ENCODE measurements around the gene SPATA45.

Gene SPATA45

DNA sequence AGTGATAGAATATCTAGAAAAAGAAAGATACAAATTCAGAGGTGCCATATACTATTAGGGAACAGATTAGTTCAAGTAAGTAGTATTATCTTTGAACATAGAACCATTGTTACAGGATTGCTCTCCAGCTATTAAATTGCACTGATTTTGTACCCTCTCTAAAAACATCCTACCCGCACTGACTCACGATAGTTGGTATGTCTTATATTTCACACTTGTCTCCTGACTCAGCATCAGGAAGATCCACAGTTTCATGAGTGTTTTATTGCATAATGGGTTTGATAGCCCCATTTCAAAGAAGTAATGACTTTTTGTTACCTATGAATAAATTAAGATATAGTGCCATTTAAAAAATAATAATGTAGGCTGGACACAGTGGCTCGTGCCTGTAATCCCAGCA lies 49.8 kb downstream of the SPATA45 start:
- peaks cover 56% of the 10 kb centered on the region for H3K36me3 ChIP-seq (ENCODE audit: insufficient read depth, low read length)
- no peaks in the 10 kb centered on the region for H3K27me3 ChIP-seq (ENCODE audit: insufficient read depth, low read length)
- no peak overlapping the region for H3K9ac ChIP-seq (ENCODE audit: low read depth, low read length)
- H3K27ac ChIP-seq (ENCODE audit: low read depth, low read length), result no peak overlapping the region
- H3K4me3 ChIP-seq (ENCODE audit: low read length), result no peak overlapping the region
- 92% methylated on average over 3 of the region's 3 CpGs for WGBS
- no peaks in the 10 kb centered on the region for H3K9me3 ChIP-seq (ENCODE audit: insufficient read depth, low read depth, low read length)
- H3K4me1 ChIP-seq (ENCODE audit: insufficient read depth, low read length), result no peaks in the 10 kb centered on the region; the same call in 1 of the 2 replicates

DNA sequence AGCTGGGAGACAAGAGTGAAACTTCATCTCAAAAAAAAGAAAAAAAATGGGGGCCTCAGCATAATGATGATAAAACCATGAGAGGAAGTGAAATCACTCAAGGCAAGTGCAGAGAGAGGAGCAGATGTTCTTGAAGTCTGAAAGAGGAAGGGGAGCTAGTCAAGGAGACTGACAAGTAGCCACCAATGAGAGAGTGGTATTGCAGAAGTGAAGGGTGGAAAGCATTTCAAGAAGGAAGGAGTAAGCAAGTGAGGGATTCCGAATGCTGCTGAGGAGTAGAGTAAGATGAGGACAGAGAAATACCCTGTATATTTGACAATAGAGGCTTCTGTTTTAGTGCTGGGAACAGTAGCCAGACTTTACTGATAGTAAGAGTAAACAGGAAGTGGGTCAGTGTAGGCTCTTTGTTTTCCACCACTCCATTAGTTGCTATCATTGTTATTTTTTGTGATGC lies 52.9 kb downstream of the SPATA45 start:
- Histone ChIP-seq H3K9ac (ENCODE audit: low read depth, low read length) (no peak overlapping the region), H3K9me3 (ENCODE audit: insufficient read depth, low read depth, low read length) (no peaks in the 10 kb centered on the region), H3K4me1 (ENCODE audit: insufficient read depth, low read length) (0 out of 2 replicates have a peak, but pooled peaks cover 3% of the 10 kb centered on the region), H3K36me3 (ENCODE audit: insufficient read depth, low read length) (peaks cover 37% of the 10 kb centered on the region), H3K4me3 (ENCODE audit: low read length) (no peak overlapping the region), H3K27ac (ENCODE audit: low read depth, low read length) (no peak overlapping the region), H3K27me3 (ENCODE audit: insufficient read depth, low read length) (no peaks in the 10 kb centered on the region)
- WGBS, result 91% methylated on average over 1 of the region's 1 CpG

DNA sequence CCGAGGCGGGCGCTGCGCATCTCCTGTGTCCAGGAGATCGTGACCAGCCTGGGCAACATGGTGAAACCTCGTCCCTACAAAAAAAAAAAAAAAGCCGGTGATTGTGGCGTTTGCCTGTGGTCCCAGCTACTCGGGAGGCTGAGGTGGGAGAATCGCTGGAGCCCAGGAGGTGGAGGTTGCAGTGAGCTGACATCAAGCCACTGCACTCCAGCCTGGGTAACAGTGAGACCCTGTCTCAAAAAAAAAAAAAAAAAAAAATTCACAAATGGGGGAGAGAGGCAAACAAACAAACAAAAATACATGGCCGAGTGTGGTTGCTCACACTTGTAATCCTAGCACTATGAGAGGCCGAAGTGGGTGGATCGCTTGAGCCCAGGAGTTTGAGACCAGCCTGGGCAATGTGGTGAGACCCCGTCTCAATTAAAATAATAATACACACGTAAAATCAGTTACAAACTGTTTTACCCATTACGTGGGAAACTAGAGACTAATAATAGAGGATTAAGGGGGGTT lies 55.0 kb downstream of the SPATA45 start:
- no peaks in the 10 kb centered on the region for H3K9me3 ChIP-seq (ENCODE audit: insufficient read depth, low read depth, low read length)
- 31% methylated on average over 15 of the region's 16 CpGs for WGBS
- 0 out of 2 replicates have a peak, but pooled peaks cover 3% of the 10 kb centered on the region for H3K4me1 ChIP-seq (ENCODE audit: insufficient read depth, low read length)
- peak overlapping the region; percentile 90 for H3K4me3 ChIP-seq (ENCODE audit: low read length)
- H3K36me3 ChIP-seq (ENCODE audit: insufficient read depth, low read length), result peaks cover 23% of the 10 kb centered on the region
- peak overlapping the region; percentile 79 for H3K9ac ChIP-seq (ENCODE audit: low read depth, low read length)
- H3K27ac ChIP-seq (ENCODE audit: low read depth, low read length), result peak overlapping the region; percentile 69; the same call in 1 of the 2 replicates
- H3K27me3 ChIP-seq (ENCODE audit: insufficient read depth, low read length), result no peaks in the 10 kb centered on the region

DNA sequence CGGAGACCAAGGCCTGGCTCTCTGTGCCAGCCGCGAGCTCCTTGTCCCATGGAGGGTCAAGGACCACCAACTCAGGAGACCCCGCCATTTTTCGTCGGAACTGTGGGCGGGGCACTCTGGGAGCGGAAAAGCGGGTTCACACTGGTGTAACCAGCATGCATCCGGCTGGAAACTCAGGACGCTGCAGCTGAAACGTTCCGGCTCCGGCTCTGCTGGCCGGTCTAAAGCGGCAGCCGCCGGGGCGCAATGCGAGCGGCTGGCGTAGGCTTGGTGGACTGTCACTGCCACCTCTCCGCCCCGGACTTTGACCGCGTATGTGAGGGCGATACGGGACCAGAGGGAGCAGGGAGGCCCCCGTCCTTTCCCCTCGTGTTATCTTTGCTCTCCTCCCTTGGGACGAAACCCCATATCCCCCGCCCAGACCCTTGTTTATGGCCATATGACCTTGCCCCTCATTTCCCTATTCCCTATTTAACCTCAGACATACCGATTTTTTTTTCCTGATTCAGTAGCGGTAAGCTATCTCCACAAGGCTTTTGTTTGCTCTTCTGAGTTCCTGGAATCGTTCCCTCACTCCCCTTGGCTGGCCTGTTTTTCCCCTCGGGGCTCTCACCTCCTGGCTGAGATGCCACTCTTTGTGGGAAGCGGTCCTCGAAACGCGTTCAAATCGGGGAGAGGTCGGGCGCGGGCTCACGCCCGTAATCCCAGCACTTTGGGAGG lies 55.6 kb downstream of the SPATA45 start, which contains the start of the genes NSL1 and TATDN3:
Gene NSL1 (minus strand): TSS at position 102 of the 720 bp plus-strand sequence. CDS start 14 bp downstream, at position 88.
Gene TATDN3 (plus strand): TSS at position 219 of the 720 bp plus-strand sequence. CDS start 28 bp downstream, at position 247.
- H3K36me3 ChIP-seq (ENCODE audit: insufficient read depth, low read length), result peaks cover 23% of the 10 kb centered on the region
- H3K4me1 ChIP-seq (ENCODE audit: insufficient read depth, low read length), result 0 out of 2 replicates have a peak, but pooled peaks cover 3% of the 10 kb centered on the region
- WGBS, result under 1% methylated on average over 46 of the region's 46 CpGs
- H3K9me3 ChIP-seq (ENCODE audit: insufficient read depth, low read depth, low read length), result no peaks in the 10 kb centered on the region
- H3K27ac ChIP-seq (ENCODE audit: low read depth, low read length), result peak within 1 kb of the TSS; percentile 75
- H3K4me3 ChIP-seq (ENCODE audit: low read length), result peak within 1 kb of the TSS; percentile 90
- H3K9ac ChIP-seq (ENCODE audit: low read depth, low read length), result peak within 1 kb of the TSS; percentile 91
- H3K27me3 ChIP-seq (ENCODE audit: insufficient read depth, low read length), result no peaks in the 10 kb centered on the region

DNA sequence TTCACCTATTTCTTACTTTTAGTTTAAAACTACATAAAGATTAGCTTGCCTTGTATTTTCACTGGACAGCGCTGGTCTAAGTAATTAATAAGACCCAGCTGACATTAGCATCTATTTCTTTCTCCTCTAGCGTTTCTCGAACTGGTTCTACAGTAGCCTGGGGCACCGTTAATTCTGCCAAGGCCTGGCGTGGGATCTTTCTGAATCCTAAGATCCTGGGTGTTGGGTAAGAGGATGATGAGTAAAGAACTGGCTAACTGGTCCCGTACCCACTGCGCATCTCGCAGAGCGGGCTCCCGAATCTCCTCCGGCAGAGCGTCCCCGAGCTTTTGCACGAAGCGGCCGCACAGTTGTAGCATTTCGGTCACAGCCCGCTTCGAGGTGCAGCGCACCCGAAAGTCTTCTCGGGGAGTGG lies 56.2 kb downstream of the SPATA45 start:
- H3K36me3 ChIP-seq (ENCODE audit: insufficient read depth, low read length), result peaks cover 24% of the 10 kb centered on the region
- H3K4me3 ChIP-seq (ENCODE audit: low read length), result peak overlapping the region; percentile 90
- no peaks in the 10 kb centered on the region for H3K9me3 ChIP-seq (ENCODE audit: insufficient read depth, low read depth, low read length)
- H3K27ac ChIP-seq (ENCODE audit: low read depth, low read length), result peak overlapping the region; percentile 75
- no peaks in the 10 kb centered on the region for H3K27me3 ChIP-seq (ENCODE audit: insufficient read depth, low read length)
- H3K4me1 ChIP-seq (ENCODE audit: insufficient read depth, low read length), result 0 out of 2 replicates have a peak, but pooled peaks cover 3% of the 10 kb centered on the region
- under 1% methylated on average over 22 of the region's 22 CpGs for WGBS
- peak overlapping the region; percentile 91 for H3K9ac ChIP-seq (ENCODE audit: low read depth, low read length)

DNA sequence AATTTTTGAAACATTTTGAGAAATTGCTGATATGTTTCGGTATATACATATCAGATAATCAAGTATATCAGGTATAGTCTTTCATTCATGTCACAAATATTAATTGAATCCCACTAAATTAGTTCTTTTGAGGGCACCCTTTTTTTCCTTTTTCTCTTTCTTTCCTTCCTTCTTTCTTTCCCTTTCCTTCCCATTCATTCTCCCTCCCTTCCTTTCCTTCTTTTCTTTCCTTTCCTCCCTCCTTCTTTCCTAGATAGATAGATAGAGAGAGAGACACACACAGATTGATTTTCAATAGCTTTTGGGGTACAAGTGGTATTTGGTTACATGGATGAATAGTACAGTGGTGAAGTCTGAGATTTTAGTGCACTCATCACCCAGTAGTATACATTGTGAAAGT lies 61.6 kb downstream of the SPATA45 start:
- no peak overlapping the region for H3K4me3 ChIP-seq (ENCODE audit: low read length)
- H3K9me3 ChIP-seq (ENCODE audit: insufficient read depth, low read depth, low read length), result peaks cover 6% of the 10 kb centered on the region
- no peaks in the 10 kb centered on the region for H3K27me3 ChIP-seq (ENCODE audit: insufficient read depth, low read length)
- 0 out of 2 replicates have a peak, but pooled peaks cover 3% of the 10 kb centered on the region for H3K4me1 ChIP-seq (ENCODE audit: insufficient read depth, low read length)
- no peak overlapping the region for H3K9ac ChIP-seq (ENCODE audit: low read depth, low read length)
- WGBS, result no CpG with 5 or more reads among the region's 1 CpG
- no peak overlapping the region for H3K27ac ChIP-seq (ENCODE audit: low read depth, low read length)
- H3K36me3 ChIP-seq (ENCODE audit: insufficient read depth, low read length), result peaks cover 69% of the 10 kb centered on the region

DNA sequence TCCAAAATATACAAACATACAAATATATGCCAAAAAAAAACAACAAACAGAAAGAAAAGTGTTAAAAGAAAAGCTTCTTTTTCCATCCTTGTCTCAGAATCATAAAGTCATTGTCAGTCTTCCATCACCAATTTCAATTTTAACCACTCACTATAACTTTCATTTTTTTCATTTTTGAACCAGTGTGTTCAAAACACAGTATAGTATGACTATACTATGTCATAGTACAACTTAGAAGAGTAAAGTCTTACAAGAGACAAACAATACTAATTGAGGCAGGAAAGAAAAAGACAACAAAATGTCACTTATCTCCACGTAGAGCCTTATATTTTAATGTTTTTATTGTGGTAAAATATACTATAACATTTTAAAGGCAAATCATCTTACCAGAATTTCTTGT lies 63.5 kb downstream of the SPATA45 start:
- no peaks in the 10 kb centered on the region for H3K4me1 ChIP-seq (ENCODE audit: insufficient read depth, low read length)
- no peak overlapping the region for H3K9ac ChIP-seq (ENCODE audit: low read depth, low read length)
- H3K27me3 ChIP-seq (ENCODE audit: insufficient read depth, low read length), result no peaks in the 10 kb centered on the region
- WGBS, result no CpG with 5 or more reads among the region's 1 CpG
- no peak overlapping the region for H3K4me3 ChIP-seq (ENCODE audit: low read length)
- H3K36me3 ChIP-seq (ENCODE audit: insufficient read depth, low read length), result peaks cover 76% of the 10 kb centered on the region
- peaks cover 11% of the 10 kb centered on the region for H3K9me3 ChIP-seq (ENCODE audit: insufficient read depth, low read depth, low read length)
- H3K27ac ChIP-seq (ENCODE audit: low read depth, low read length), result no peak overlapping the region

DNA sequence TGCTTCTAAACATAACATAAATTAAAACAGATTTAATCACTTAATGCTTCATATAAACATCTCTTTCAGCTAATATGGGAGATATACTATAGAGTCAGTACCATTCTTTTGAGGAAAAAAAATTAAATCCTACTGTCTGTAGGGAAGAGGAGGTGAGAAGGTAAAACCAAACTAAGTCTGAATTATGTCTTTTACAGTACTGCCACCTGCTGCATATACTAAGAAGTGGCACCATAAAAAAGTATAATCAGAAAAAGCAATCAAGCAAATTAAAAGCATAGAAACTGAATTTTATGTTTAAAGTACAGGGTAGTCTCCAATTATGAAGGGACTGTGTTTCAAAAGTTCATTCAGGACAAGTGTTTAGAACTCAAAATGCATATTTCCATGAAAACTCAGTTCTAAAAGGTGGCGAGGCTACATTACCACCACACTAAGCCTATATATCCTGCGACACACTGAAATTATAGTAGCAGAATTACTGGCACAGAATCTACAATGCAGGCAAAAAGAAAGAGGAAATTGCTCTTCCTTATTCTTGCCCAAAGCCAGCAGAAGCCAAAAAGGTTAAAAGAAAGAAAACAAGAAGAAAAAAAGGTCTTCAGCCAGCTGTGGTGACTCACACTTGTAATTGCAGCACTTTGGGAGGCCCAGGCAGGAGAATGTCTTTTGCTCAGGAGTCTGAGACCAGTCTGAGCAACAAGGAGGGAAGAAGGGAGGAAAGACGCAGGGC lies 64.9 kb downstream of the SPATA45 start:
- H3K4me3 ChIP-seq (ENCODE audit: low read length), result no peak overlapping the region
- no peak overlapping the region for H3K9ac ChIP-seq (ENCODE audit: low read depth, low read length)
- no peak overlapping the region for H3K27ac ChIP-seq (ENCODE audit: low read depth, low read length)
- H3K27me3 ChIP-seq (ENCODE audit: insufficient read depth, low read length), result no peaks in the 10 kb centered on the region
- peaks cover 81% of the 10 kb centered on the region for H3K36me3 ChIP-seq (ENCODE audit: insufficient read depth, low read length)
- peaks cover 11% of the 10 kb centered on the region for H3K9me3 ChIP-seq (ENCODE audit: insufficient read depth, low read depth, low read length)
- no peaks in the 10 kb centered on the region for H3K4me1 ChIP-seq (ENCODE audit: insufficient read depth, low read length)
- 94% methylated on average over 3 of the region's 3 CpGs for WGBS

DNA sequence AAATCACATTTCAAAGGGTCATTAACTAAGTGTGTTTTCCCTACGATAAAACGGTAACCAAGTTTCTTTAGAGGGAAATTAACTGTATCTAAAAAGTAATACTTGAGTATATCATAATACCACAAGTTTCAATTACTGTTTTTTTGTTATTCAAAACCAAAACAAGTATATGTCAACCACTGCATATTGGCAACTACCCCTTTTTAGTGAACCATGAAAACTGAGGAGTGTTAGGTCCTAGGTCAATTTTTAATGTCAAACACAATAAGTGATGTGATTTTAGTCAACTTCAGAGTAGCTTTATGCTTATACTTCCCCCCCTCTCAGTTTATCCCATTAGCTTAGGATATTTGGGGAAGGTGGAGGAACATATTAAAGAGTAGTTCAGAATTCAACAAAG lies 66.2 kb downstream of the SPATA45 start:
- H3K27me3 ChIP-seq (ENCODE audit: insufficient read depth, low read length), result no peaks in the 10 kb centered on the region
- H3K36me3 ChIP-seq (ENCODE audit: insufficient read depth, low read length), result peaks cover 78% of the 10 kb centered on the region
- H3K27ac ChIP-seq (ENCODE audit: low read depth, low read length), result no peak overlapping the region
- no peak overlapping the region for H3K9ac ChIP-seq (ENCODE audit: low read depth, low read length)
- no peak overlapping the region for H3K4me3 ChIP-seq (ENCODE audit: low read length)
- H3K4me1 ChIP-seq (ENCODE audit: insufficient read depth, low read length), result no peaks in the 10 kb centered on the region
- H3K9me3 ChIP-seq (ENCODE audit: insufficient read depth, low read depth, low read length), result peaks cover 11% of the 10 kb centered on the region
- no CpG with 5 or more reads among the region's 2 CpGs for WGBS

DNA sequence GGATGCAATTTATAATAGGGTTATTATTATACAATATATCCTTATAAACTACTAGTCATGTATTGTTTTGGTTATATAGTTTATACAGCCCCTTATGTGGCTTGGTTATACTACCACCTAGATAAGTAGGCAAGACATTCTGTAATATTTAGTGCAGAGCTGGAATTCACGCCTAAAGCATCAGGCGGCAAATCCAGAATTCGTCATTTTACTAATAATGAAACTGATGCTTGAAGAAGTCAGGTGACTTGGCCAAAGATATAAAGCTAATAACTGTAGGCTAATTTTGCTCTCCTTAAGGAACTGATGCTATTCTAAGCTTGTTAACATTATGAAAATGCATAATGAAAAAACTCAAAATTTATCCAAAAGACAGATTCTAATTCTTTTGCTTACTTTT lies 66.7 kb downstream of the SPATA45 start:
- Histone ChIP-seq H3K9me3 (ENCODE audit: insufficient read depth, low read depth, low read length) (peaks cover 11% of the 10 kb centered on the region), H3K36me3 (ENCODE audit: insufficient read depth, low read length) (peaks cover 74% of the 10 kb centered on the region)
- WGBS, result 96% methylated on average over 3 of the region's 3 CpGs

More for the DNA sequence above, 66.7 kb downstream of the SPATA45 start:
- H3K4me3 ChIP-seq (ENCODE audit: low read length), result no peak overlapping the region
- H3K4me1 ChIP-seq (ENCODE audit: insufficient read depth, low read length), result no peaks in the 10 kb centered on the region
- H3K27me3 ChIP-seq (ENCODE audit: insufficient read depth, low read length), result no peaks in the 10 kb centered on the region
- no peak overlapping the region for H3K9ac ChIP-seq (ENCODE audit: low read depth, low read length)
- no peak overlapping the region for H3K27ac ChIP-seq (ENCODE audit: low read depth, low read length)

Measured in HUES64 (cell line).